Left lung (tissue), 10 donors: ENCODE data around the gene PMCH. TPM values are rescaled to one million over a fixed set of nuclear protein-coding genes. Genes with fewer than 3 reads are reported as not detected.

Source experiments
- ATAC-seq: fragments of 200-7000 bp; cut with Tn5 transposase; one replicate; pipeline ENCODE4 v1.9.1; 2020; ENCODE audit warnings: moderate library complexity
- DNase-seq, 4 donors: peaks; one replicate each; pipeline ENCODE4 v3.0.0-alpha.2; 2013 to 2020
- H3K27ac ChIP-seq, 2 donors: fragments of 200-600 bp; sonication (generic) in 1 of 2; one replicate each; pipeline versions ENCODE4 v1.5.0 to v1.8.0; 2020 to 2021
- H3K27me3 ChIP-seq, 2 donors: fragments of 200-600 bp; sonication (generic) in 1 of 2; one replicate each; pipeline versions ENCODE4 v1.5.0 to v1.8.0; 2020 to 2021
- H3K36me3 ChIP-seq, 2 donors: fragments of 200-600 bp; sonication (generic) in 1 of 2; one replicate each; pipeline versions ENCODE4 v1.5.0 to v1.8.0; 2020 to 2021
- H3K4me1 ChIP-seq, 2 donors: fragments of 200-600 bp; one replicate each; pipeline ENCODE4 v1.8.0; 2021
- H3K4me3 ChIP-seq, 2 donors: fragments of 200-600 bp; sonication (generic) in 1 of 2; one replicate each; pipeline versions ENCODE4 v1.5.0 to v1.8.0; 2020 to 2021; ENCODE audit warnings: mild to moderate bottlenecking in 1 of 2
- H3K9me3 ChIP-seq, 2 donors: fragments of 200-600 bp; sonication (generic) in 1 of 2; one replicate each; pipeline versions ENCODE4 v1.5.0 to v1.8.0; 2020 to 2021
- CTCF ChIP-seq, 2 donors: fragments of 200-600 bp; sonication (generic) in 1 of 2; IDR thresholded peaks; one replicate each; pipeline versions ENCODE4 v1.5.0 to v1.8.0; 2021; ENCODE audit warnings: antibody characterized with exemption in 2 of 2
- intact Hi-C, 2 donors: fragments of 100-400 bp; cut with DNase I; formaldehyde crosslinking; loops; one replicate each; pipeline versions ENCODE4 v1.11.2 to v1.14.2; 2022
- polyA plus RNA-seq, 6 donors: library from polyadenylated mRNA; unstranded; fragments of 120-200 nt; gene quantifications; one replicate each; pipeline ENCODE4 v1.2.1, GENCODE V29; 2013; ENCODE audit not compliant: insufficient read length in 6 of 6
- total RNA-seq, 2 donors: library from RNA; stranded (reverse); fragmentation: NEBNext Ultra II Directional; extraction: Animal tissue kit (Norgen Biotek cat#: 25700); gene quantifications; one replicate each; pipeline ENCODE4 v1.2.1, GENCODE V29; 2021
- donor health status: DM: no; HTN: yes; CAD: no.
- donor health status: DM: no; HTN: no; CAD: no.

The PMCH gene
- total and polyA plus RNA-seq, 8 donors: 0.31 to 0.86 (median 0.54) TPM; not detected in 2

- Histone ChIP-seq H3K27ac (no peak overlapping the region), H3K9me3 (no peaks in the 10 kb centered on the region)
These were observed 25.2 kb downstream of the PMCH start for GRCh38 chr12:102172436-102172835.

GRCh38 chr12:102171951-102172350, 25.7 kb downstream of the PMCH start:
- no peak for TF ChIP-seq CTCF (IDR thresholded peaks at IDR 0.05)
- Histone ChIP-seq H3K4me1 (no peaks in the 10 kb centered on the region), H3K36me3 (no peaks in the 10 kb centered on the region), H3K27ac (no peak overlapping the region), H3K27me3 (no peaks in the 10 kb centered on the region), H3K4me3 (no peak overlapping the region), H3K9me3 (no peaks in the 10 kb centered on the region)
- ATAC-seq: no peak
- intact Hi-C loops: no loop called here
- DNase-seq: no peak

More at GRCh38 chr12:102172436-102172835, 25.2 kb downstream of the PMCH start:
- H3K27me3 ChIP-seq: no peaks in the 10 kb centered on the region
- peak; percentile 16 for ATAC-seq
- H3K36me3 ChIP-seq: no peaks in the 10 kb centered on the region
- peak in 1 of 4 donors; percentile 34 for DNase-seq
- no peak overlapping the region for H3K4me3 ChIP-seq
- no peaks in the 10 kb centered on the region for H3K4me1 ChIP-seq
- no peak for TF ChIP-seq CTCF (IDR thresholded peaks at IDR 0.05)
- intact Hi-C loops: no loop called here

GRCh38 chr12:102169922-102170621, 27.6 kb downstream of the PMCH start:
- no peaks in the 10 kb centered on the region for H3K27me3 ChIP-seq
- no peaks in the 10 kb centered on the region for H3K36me3 ChIP-seq
- peak in 1 of 4 donors; percentile 32 for DNase-seq
- no peaks in the 10 kb centered on the region for H3K4me1 ChIP-seq
- peak; percentile 74 for ATAC-seq
- TF ChIP-seq CTCF (IDR thresholded peaks at IDR 0.05): peak; percentile 63 to 73
- intact Hi-C loops: no loop called here
- H3K4me3 ChIP-seq: no peak overlapping the region
- no peak overlapping the region for H3K27ac ChIP-seq
- H3K9me3 ChIP-seq: no peaks in the 10 kb centered on the region

- no peak overlapping the region for H3K4me3 ChIP-seq
- no peak for ATAC-seq
These were observed 29.6 kb downstream of the PMCH start for GRCh38 chr12:102167821-102168604.

More at GRCh38 chr12:102167821-102168604, 29.6 kb downstream of the PMCH start:
- H3K27ac ChIP-seq: no peak overlapping the region
- no peaks in the 10 kb centered on the region for H3K9me3 ChIP-seq
- intact Hi-C loops: no loop called here
- TF ChIP-seq CTCF (IDR thresholded peaks at IDR 0.05): no peak
- H3K36me3 ChIP-seq: no peaks in the 10 kb centered on the region
- no peaks in the 10 kb centered on the region for H3K4me1 ChIP-seq
- H3K27me3 ChIP-seq: no peaks in the 10 kb centered on the region
- DNase-seq: no peak
